HCT116 (cell line): ENCODE data around the gene OOSP4A. TPM values are rescaled to one million over a fixed set of nuclear protein-coding genes. Genes with fewer than 3 reads are reported as not detected.

Experiments used
- ATAC-seq: fragments of 200-7000 bp; cut with Tn5 transposase; 2 replicates; pipeline ENCODE4 v1.9.1; 2020; ENCODE audit warnings: mild to moderate bottlenecking, moderate library complexity
- BruUV-seq: library from RNA; stranded (reverse); fragments of 400-500 nt; replicated peaks from 2 replicates; lab custom pipeline; 2021; lab: Mats Ljungman, UMichigan
- CTCF ChIA-PET: fragments of 300-600 bp; sonication (Branson Sonifier 250); formaldehyde crosslinking; loops from one replicate; lab custom pipeline; 2021; ENCODE audit warnings: antibody characterized with exemption; lab: Charles Lee
- POLR2A ChIA-PET: fragments of 300-600, 350-600 bp; sonication (Branson Sonifier 250); formaldehyde crosslinking; loops from one replicate; lab custom pipeline; 2021; ENCODE audit warnings: antibody characterized with exemption; lab: Charles Lee
- RAD21 ChIA-PET, 2 experiments: fragments of 300-600 bp; sonication (Branson Sonifier 250); formaldehyde crosslinking; loops; one replicate each; lab custom pipeline; 2023; ENCODE audit warnings: low total read pairs in 2 of 2; ENCODE audit not compliant: uncharacterized antibody in 2 of 2, unreplicated experiment in 2 of 2, low non-redundant PET in 1 of 2; lab: Charles Lee
- DNase-seq: peaks from one replicate; pipeline ENCODE4 v3.0.0-alpha.2; 2010; ENCODE audit warnings: low read depth, low spot score
- H2AFZ ChIP-seq: fragments of 200-600 bp; shearing (Covaris generic), sonication (generic); 2 replicates; pipeline ENCODE4 v1.6.1; 2017; ENCODE audit warnings: low read depth, mixed run types, mixed read lengths, antibody characterized with exemption, low read length; ENCODE audit not compliant: poor library complexity, severe bottlenecking
- H3K27ac ChIP-seq: 2 replicates; pipeline ENCODE4 v1.5.1; 2012; ENCODE audit warnings: low read depth, low read length
- H3K27me3 ChIP-seq: fragments of 200-600 bp; sonication (generic); 2 replicates; pipeline ENCODE4 v1.6.1; 2016; ENCODE audit warnings: mixed run types, low read length, mixed read lengths; ENCODE audit not compliant: insufficient read depth
- H3K36me3 ChIP-seq, 2 experiments: fragments of 200-500 bp in 1 of 2; fragments of 200-600 bp in 1 of 2; sonication (Bioruptor generic) in 1 of 2; sonication (generic) in 1 of 2; 2 replicates each; pipeline versions ENCODE4 v1.5.1 to v1.6.1; 2014 to 2016; ENCODE audit warnings: low read length in 2 of 2, inconsistent platforms in 1 of 2, mixed read lengths in 1 of 2, mixed run types in 1 of 2; ENCODE audit not compliant: insufficient read depth in 2 of 2, control insufficient read depth in 1 of 2
- H3K4me1 ChIP-seq, 2 experiments: fragments of 200-600 bp in 1 of 2; sonication (generic) in 1 of 2; 2 replicates each; pipeline versions ENCODE4 v1.5.1 to v1.6.1; 2012 to 2017; ENCODE audit warnings: low read length in 2 of 2, inconsistent platforms in 1 of 2, mild to moderate bottlenecking in 1 of 2, mixed read lengths in 1 of 2, mixed run types in 1 of 2, moderate library complexity in 1 of 2; ENCODE audit not compliant: insufficient read depth in 2 of 2, control insufficient read depth in 1 of 2
- H3K4me2 ChIP-seq: fragments of 200-600 bp; sonication (generic); 2 replicates; pipeline ENCODE4 v1.6.1; 2017; ENCODE audit warnings: mixed run types, low read length, mixed read lengths
- H3K4me3 ChIP-seq, 2 experiments: fragments of 200-600 bp in 1 of 2; sonication (generic) in 1 of 2; replicated peaks in 1 of 2; 2 replicates each; pipeline ENCODE4 v1.5.1; 2011 to 2016; ENCODE audit warnings: low read length in 2 of 2, control low read depth in 1 of 2, low read depth in 1 of 2, mild to moderate bottlenecking in 1 of 2, mixed read lengths in 1 of 2, mixed run types in 1 of 2
- H3K79me2 ChIP-seq: fragments of 200-600 bp; sonication (generic); 2 replicates; pipeline ENCODE4 v1.6.1; 2017; ENCODE audit warnings: mild to moderate bottlenecking, mixed run types, low read length, moderate library complexity, mixed read lengths; ENCODE audit not compliant: insufficient read depth
- H3K9ac ChIP-seq: fragments of 200-600 bp; sonication (generic); 2 replicates; pipeline ENCODE4 v1.6.1; 2016; ENCODE audit warnings: low read length, mixed read lengths
- H3K9me2 ChIP-seq: fragments of 200-600 bp; sonication (generic), shearing (Covaris generic); 2 replicates; pipeline ENCODE4 v1.6.1; 2017; ENCODE audit warnings: mixed run types, mild to moderate bottlenecking, moderate library complexity; ENCODE audit not compliant: insufficient read depth
- H3K9me3 ChIP-seq, 2 experiments: fragments of 200-500 bp in 1 of 2; fragments of 200-600 bp in 1 of 2; sonication (Bioruptor generic) in 1 of 2; sonication (generic) in 1 of 2; 2 replicates each; pipeline ENCODE4 v1.6.1; 2014 to 2017; ENCODE audit warnings: low read length in 2 of 2, mixed read lengths in 2 of 2, inconsistent platforms in 1 of 2, low read depth in 1 of 2, mild to moderate bottlenecking in 1 of 2, mixed run types in 1 of 2, moderate library complexity in 1 of 2; ENCODE audit not compliant: control insufficient read depth in 1 of 2, insufficient read depth in 1 of 2
- H4K20me1 ChIP-seq: fragments of 200-600 bp; sonication (generic), shearing (Covaris generic); 2 replicates; pipeline ENCODE4 v1.6.1; 2017; ENCODE audit warnings: mixed run types, mild to moderate bottlenecking, moderate library complexity; ENCODE audit not compliant: insufficient read depth
- ATF3 ChIP-seq: IDR thresholded peaks from 2 replicates; pipeline ENCODE4 v1.6.1; 2012
- EGR1 ChIP-seq: IDR thresholded peaks from 2 replicates; pipeline ENCODE4 v1.6.1; 2012; ENCODE audit warnings: low read depth
- ELF1 ChIP-seq: IDR thresholded peaks from 2 replicates; pipeline ENCODE4 v1.6.1; 2012; ENCODE audit warnings: low read depth, borderline replicate concordance
- EZH2phosphoT487 ChIP-seq: fragments of 200-600 bp; IDR thresholded peaks from 2 replicates; pipeline ENCODE4 v1.6.1; 2018; ENCODE audit warnings: antibody characterized with exemption, borderline replicate concordance
- FOSL1 ChIP-seq: IDR thresholded peaks from 2 replicates; pipeline ENCODE4 v1.6.1; 2012; ENCODE audit warnings: low read depth
- JUND ChIP-seq: IDR thresholded peaks from 2 replicates; pipeline ENCODE4 v1.6.1; 2012
- MAX ChIP-seq: IDR thresholded peaks from 2 replicates; pipeline ENCODE4 v1.6.1; 2012
- RAD21 ChIP-seq: IDR thresholded peaks from 2 replicates; pipeline ENCODE4 v1.6.1; 2012; ENCODE audit warnings: low read depth, mild to moderate bottlenecking
- SIN3A ChIP-seq: IDR thresholded peaks from 2 replicates; pipeline ENCODE4 v1.6.1; 2012; ENCODE audit warnings: low read depth
- SP1 ChIP-seq: IDR thresholded peaks from 2 replicates; pipeline ENCODE4 v1.6.1; 2012; ENCODE audit warnings: low read depth
- SRF ChIP-seq: IDR thresholded peaks from 2 replicates; pipeline ENCODE4 v1.6.1; 2012; ENCODE audit warnings: low read depth
- TCF7L2 ChIP-seq: IDR thresholded peaks from 2 replicates; pipeline ENCODE4 v1.7.0; 2011; ENCODE audit warnings: borderline replicate concordance, inconsistent platforms; ENCODE audit not compliant: insufficient read depth, insufficient read length; ENCODE audit errors: extremely low read depth
- YY1 ChIP-seq: IDR thresholded peaks from 2 replicates; pipeline ENCODE4 v1.6.1; 2011; ENCODE audit warnings: low read length, low read depth, moderate library complexity, mild to moderate bottlenecking; ENCODE audit not compliant: insufficient replicate concordance; ENCODE audit errors: extremely low read depth
- ZFX ChIP-seq: fragments of 450-650 bp; IDR thresholded peaks from 2 replicates; pipeline ENCODE4 v1.6.1; 2017
- ZNF274 ChIP-seq: fragments of 200-500 bp; sonication (Bioruptor generic); IDR thresholded peaks from 2 replicates; pipeline ENCODE4 v1.6.1; 2014; ENCODE audit warnings: mild to moderate bottlenecking, low read depth, low read length, inconsistent platforms
- intact Hi-C: fragments of 100-400 bp; cut with micrococcal nuclease; formaldehyde crosslinking; loops from 2 replicates; pipeline ENCODE4 v1.10.0; 2022
- total RNA-seq: library from RNA; stranded (reverse); gene quantifications from one replicate; pipeline ENCODE4 v1.2.1, GENCODE V29; 2021; ENCODE audit not compliant: unreplicated experiment

OOSP4A gene
- total RNA-seq, 1 experiment from 2014 or later, result not detected

GRCh38 chr11:59944720-59945119, 19.1 kb upstream of the OOSP4A start:
- Histone ChIP-seq H3K79me2 (no peaks in the 10 kb centered on the region), H3K9ac (no peak overlapping the region), H3K27me3 (no peaks in the 10 kb centered on the region), H4K20me1 (no peaks in the 10 kb centered on the region), H3K4me1 (no peaks in the 10 kb centered on the region; a peak in 1 of 4 replicates), H3K4me3 (no peak overlapping the region), H3K36me3 (no peaks in the 10 kb centered on the region), H3K4me2 (no peak overlapping the region), H3K9me2 (no peaks in the 10 kb centered on the region), H3K27ac (no peak overlapping the region), H2AFZ (no peak overlapping the region), H3K9me3 (no peaks in the 10 kb centered on the region)
- intact Hi-C loops, result no loop called here
- no peak for DNase-seq
- RAD21 ChIA-PET, result no interaction called here
- CTCF ChIA-PET, result no interaction called here
- ATAC-seq, result no peak
- no TSS peak for BruUV-seq
- POLR2A ChIA-PET, result no interaction called here
- TF ChIP-seq EZH2phosphoT487 (no peak), ZFX (no peak), FOSL1 (no peak), SRF (no peak), YY1 (no peak), ZNF274 (no peak), ELF1 (no peak), MAX (no peak), EGR1 (no peak), ATF3 (no peak), JUND (no peak), SIN3A (no peak), RAD21 (no peak), SP1 (no peak), TCF7L2 (no peak)
